Measurements from ENCODE around the gene BRINP2. TPM values are rescaled to one million over a fixed set of nuclear protein-coding genes. Genes with fewer than 3 reads are reported as not detected.

BRINP2 gene
- total RNA-seq, 1 experiment from 2014 or later: 0.24 TPM

DNA sequence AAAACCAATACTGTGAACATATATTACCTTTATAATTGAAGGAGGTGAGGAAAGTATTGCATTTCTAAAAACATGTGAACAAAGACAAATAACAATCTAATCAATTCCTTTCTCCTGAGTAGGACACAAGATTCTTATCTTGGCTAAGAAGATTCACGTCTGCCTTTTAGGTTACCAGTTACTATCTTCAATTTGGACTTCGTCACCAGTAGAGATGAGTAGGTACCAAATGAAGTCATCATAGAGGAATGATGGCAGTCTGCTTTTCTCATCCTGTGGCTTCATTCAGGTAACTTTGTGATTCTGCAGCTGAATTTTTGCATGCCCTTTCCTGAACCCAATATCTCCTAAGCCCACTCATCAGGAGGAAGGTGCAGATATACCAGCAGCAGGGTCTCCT, 38.6 kb upstream of the BRINP2 start (continued):
- TF ChIP-seq, protein P1, sequence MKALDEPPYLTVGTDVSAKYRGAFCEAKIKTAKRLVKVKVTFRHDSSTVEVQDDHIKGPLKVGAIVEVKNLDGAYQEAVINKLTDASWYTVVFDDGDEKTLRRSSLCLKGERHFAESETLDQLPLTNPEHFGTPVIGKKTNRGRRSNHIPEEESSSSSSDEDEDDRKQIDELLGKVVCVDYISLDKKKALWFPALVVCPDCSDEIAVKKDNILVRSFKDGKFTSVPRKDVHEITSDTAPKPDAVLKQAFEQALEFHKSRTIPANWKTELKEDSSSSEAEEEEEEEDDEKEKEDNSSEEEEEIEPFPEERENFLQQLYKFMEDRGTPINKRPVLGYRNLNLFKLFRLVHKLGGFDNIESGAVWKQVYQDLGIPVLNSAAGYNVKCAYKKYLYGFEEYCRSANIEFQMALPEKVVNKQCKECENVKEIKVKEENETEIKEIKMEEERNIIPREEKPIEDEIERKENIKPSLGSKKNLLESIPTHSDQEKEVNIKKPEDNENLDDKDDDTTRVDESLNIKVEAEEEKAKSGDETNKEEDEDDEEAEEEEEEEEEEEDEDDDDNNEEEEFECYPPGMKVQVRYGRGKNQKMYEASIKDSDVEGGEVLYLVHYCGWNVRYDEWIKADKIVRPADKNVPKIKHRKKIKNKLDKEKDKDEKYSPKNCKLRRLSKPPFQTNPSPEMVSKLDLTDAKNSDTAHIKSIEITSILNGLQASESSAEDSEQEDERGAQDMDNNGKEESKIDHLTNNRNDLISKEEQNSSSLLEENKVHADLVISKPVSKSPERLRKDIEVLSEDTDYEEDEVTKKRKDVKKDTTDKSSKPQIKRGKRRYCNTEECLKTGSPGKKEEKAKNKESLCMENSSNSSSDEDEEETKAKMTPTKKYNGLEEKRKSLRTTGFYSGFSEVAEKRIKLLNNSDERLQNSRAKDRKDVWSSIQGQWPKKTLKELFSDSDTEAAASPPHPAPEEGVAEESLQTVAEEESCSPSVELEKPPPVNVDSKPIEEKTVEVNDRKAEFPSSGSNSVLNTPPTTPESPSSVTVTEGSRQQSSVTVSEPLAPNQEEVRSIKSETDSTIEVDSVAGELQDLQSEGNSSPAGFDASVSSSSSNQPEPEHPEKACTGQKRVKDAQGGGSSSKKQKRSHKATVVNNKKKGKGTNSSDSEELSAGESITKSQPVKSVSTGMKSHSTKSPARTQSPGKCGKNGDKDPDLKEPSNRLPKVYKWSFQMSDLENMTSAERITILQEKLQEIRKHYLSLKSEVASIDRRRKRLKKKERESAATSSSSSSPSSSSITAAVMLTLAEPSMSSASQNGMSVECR (CRISPR knock-in tag; IDR thresholded peaks at IDR 0.05; ENCODE audit: borderline replicate concordance): no peak
- no peak for TF ChIP-seq ETV6 (CRISPR knock-in tag; IDR thresholded peaks at IDR 0.05)
- no peak for TF ChIP-seq GTF2I (CRISPR knock-in tag; conservative IDR thresholded peaks at IDR 0.05)
- no peak for TF ChIP-seq HMGA2 (CRISPR knock-in tag; IDR thresholded peaks at IDR 0.05)
- TF ChIP-seq, protein P2, sequence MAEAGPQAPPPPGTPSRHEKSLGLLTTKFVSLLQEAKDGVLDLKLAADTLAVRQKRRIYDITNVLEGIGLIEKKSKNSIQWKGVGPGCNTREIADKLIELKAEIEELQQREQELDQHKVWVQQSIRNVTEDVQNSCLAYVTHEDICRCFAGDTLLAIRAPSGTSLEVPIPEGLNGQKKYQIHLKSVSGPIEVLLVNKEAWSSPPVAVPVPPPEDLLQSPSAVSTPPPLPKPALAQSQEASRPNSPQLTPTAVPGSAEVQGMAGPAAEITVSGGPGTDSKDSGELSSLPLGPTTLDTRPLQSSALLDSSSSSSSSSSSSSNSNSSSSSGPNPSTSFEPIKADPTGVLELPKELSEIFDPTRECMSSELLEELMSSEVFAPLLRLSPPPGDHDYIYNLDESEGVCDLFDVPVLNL (CRISPR knock-in tag; IDR thresholded peaks at IDR 0.05; ENCODE audit: borderline replicate concordance, low read depth): no peak
- TF ChIP-seq, protein P3, sequence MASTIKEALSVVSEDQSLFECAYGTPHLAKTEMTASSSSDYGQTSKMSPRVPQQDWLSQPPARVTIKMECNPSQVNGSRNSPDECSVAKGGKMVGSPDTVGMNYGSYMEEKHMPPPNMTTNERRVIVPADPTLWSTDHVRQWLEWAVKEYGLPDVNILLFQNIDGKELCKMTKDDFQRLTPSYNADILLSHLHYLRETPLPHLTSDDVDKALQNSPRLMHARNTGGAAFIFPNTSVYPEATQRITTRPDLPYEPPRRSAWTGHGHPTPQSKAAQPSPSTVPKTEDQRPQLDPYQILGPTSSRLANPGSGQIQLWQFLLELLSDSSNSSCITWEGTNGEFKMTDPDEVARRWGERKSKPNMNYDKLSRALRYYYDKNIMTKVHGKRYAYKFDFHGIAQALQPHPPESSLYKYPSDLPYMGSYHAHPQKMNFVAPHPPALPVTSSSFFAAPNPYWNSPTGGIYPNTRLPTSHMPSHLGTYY (CRISPR knock-in tag; IDR thresholded peaks at IDR 0.05): no peak
- no peak for TF ChIP-seq OVOL2 (CRISPR knock-in tag; IDR thresholded peaks at IDR 0.05; ENCODE audit: borderline replicate concordance)

DNA sequence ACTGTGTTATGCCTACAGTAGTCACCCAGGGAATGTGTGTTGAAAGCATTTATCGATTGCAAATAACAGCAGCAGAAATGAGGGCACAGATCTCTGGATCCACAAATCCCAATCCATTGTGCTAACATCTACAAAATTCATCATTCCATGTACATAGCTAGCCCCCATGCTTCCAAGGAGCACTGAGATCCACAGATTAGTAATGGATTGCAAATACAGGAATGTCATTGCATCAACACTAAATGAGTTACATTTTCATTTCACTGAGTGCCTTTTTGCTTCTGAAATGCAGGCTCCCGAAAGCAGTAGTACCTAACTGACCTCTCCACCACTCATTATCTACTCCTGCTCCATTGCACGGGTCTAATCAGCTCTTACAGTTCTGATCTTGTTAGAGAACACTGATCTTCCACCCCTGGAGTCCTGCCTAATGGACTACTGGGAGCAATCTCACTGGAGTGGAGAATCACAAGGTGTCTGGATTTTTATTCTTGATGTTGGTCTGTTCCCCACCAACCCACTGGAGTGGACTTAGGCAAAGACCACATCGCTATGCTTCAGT, 36.7 kb upstream of the BRINP2 start:
- no peaks in the 10 kb centered on the region for H3K36me3 Mint-ChIP-seq
- no peaks in the 10 kb centered on the region for H3K27me3 Mint-ChIP-seq (ENCODE audit: low read depth)
- H3K4me3 Mint-ChIP-seq: no peak overlapping the region
- CTCF ChIA-PET: no interaction called here
- no peak overlapping the region for H3K27ac Mint-ChIP-seq
- ATAC-seq (no peak), DNase-seq (ENCODE audit: low spot score) (no peak)
- no peaks in the 10 kb centered on the region for H3K9me3 Mint-ChIP-seq
- POLR2A ChIA-PET: no interaction called here
- peaks cover 11% of the 10 kb centered on the region for H3K4me1 Mint-ChIP-seq
- TF ChIP-seq, protein P4, sequence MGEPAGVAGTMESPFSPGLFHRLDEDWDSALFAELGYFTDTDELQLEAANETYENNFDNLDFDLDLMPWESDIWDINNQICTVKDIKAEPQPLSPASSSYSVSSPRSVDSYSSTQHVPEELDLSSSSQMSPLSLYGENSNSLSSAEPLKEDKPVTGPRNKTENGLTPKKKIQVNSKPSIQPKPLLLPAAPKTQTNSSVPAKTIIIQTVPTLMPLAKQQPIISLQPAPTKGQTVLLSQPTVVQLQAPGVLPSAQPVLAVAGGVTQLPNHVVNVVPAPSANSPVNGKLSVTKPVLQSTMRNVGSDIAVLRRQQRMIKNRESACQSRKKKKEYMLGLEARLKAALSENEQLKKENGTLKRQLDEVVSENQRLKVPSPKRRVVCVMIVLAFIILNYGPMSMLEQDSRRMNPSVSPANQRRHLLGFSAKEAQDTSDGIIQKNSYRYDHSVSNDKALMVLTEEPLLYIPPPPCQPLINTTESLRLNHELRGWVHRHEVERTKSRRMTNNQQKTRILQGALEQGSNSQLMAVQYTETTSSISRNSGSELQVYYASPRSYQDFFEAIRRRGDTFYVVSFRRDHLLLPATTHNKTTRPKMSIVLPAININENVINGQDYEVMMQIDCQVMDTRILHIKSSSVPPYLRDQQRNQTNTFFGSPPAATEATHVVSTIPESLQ (CRISPR knock-in tag; IDR thresholded peaks at IDR 0.05): no peak
- TF ChIP-seq, protein P1 (CRISPR knock-in tag; IDR thresholded peaks at IDR 0.05; ENCODE audit: borderline replicate concordance): no peak
- TF ChIP-seq RORB (CRISPR knock-in tag; IDR thresholded peaks at IDR 0.05): no peak
- no peak for TF ChIP-seq OVOL2 (CRISPR knock-in tag; IDR thresholded peaks at IDR 0.05; ENCODE audit: borderline replicate concordance)
- no peak for TF ChIP-seq KAT7 (CRISPR knock-in tag; IDR thresholded peaks at IDR 0.05; ENCODE audit: borderline replicate concordance)
- no peak for TF ChIP-seq NFATC4 (CRISPR knock-in tag; IDR thresholded peaks at IDR 0.05)
- TF ChIP-seq ZNF423 (CRISPR knock-in tag; IDR thresholded peaks at IDR 0.05): no peak
- TF ChIP-seq ZNF671 (CRISPR knock-in tag; IDR thresholded peaks at IDR 0.05): no peak
- TF ChIP-seq ZNF263 (CRISPR knock-in tag; IDR thresholded peaks at IDR 0.05; ENCODE audit: low read depth): no peak
- TF ChIP-seq ZNF121 (CRISPR knock-in tag; IDR thresholded peaks at IDR 0.05): no peak
- TF ChIP-seq, protein P5, sequence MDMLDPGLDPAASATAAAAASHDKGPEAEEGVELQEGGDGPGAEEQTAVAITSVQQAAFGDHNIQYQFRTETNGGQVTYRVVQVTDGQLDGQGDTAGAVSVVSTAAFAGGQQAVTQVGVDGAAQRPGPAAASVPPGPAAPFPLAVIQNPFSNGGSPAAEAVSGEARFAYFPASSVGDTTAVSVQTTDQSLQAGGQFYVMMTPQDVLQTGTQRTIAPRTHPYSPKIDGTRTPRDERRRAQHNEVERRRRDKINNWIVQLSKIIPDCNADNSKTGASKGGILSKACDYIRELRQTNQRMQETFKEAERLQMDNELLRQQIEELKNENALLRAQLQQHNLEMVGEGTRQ (CRISPR knock-in tag; IDR thresholded peaks at IDR 0.05): no peak
- TF ChIP-seq, protein P6, sequence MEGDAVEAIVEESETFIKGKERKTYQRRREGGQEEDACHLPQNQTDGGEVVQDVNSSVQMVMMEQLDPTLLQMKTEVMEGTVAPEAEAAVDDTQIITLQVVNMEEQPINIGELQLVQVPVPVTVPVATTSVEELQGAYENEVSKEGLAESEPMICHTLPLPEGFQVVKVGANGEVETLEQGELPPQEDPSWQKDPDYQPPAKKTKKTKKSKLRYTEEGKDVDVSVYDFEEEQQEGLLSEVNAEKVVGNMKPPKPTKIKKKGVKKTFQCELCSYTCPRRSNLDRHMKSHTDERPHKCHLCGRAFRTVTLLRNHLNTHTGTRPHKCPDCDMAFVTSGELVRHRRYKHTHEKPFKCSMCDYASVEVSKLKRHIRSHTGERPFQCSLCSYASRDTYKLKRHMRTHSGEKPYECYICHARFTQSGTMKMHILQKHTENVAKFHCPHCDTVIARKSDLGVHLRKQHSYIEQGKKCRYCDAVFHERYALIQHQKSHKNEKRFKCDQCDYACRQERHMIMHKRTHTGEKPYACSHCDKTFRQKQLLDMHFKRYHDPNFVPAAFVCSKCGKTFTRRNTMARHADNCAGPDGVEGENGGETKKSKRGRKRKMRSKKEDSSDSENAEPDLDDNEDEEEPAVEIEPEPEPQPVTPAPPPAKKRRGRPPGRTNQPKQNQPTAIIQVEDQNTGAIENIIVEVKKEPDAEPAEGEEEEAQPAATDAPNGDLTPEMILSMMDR (IDR thresholded peaks at IDR 0.05): no peak
